KMS-11 (cell line): ENCODE measurements around the gene ADGRD2.

Source experiments
- H2AFZ ChIP-seq: fragments of 200-600 bp; sonication (generic); 2 replicates; pipeline ENCODE4 v1.6.1; 2016; ENCODE audit warnings: antibody characterized with exemption, mixed run types, low read depth
- H3K27ac ChIP-seq: fragments of 200-600 bp; sonication (generic); 2 replicates; pipeline ENCODE4 v1.6.1; 2016; ENCODE audit warnings: mild to moderate bottlenecking, mixed run types
- H3K27me3 ChIP-seq: fragments of 200-600 bp; sonication (generic); 2 replicates; pipeline ENCODE4 v1.6.1; 2017; ENCODE audit warnings: mild to moderate bottlenecking, low read depth, mixed run types, moderate library complexity; ENCODE audit not compliant: insufficient read depth
- H3K36me3 ChIP-seq: fragments of 200-600 bp; sonication (generic); 2 replicates; pipeline ENCODE4 v1.6.1; 2017; ENCODE audit warnings: mild to moderate bottlenecking, mixed run types; ENCODE audit not compliant: insufficient read depth
- H3K4me1 ChIP-seq: fragments of 200-600 bp; sonication (generic); 2 replicates; pipeline ENCODE4 v1.6.1; 2016; ENCODE audit warnings: mild to moderate bottlenecking, low read depth, mixed run types; ENCODE audit not compliant: poor library complexity, severe bottlenecking
- H3K4me2 ChIP-seq: fragments of 200-600 bp; sonication (generic); 2 replicates; pipeline ENCODE4 v1.7.0; 2016; ENCODE audit warnings: mild to moderate bottlenecking, mixed run types
- H3K4me3 ChIP-seq: fragments of 200-600 bp; sonication (generic); IDR thresholded peaks from 2 replicates; pipeline ENCODE4 v1.6.1; 2017; ENCODE audit warnings: low read depth, low read length, mixed read lengths; ENCODE audit not compliant: insufficient read depth
- H3K79me2 ChIP-seq: fragments of 200-600 bp; sonication (generic); 2 replicates; pipeline ENCODE4 v1.6.1; 2016; ENCODE audit warnings: low read depth, mixed run types; ENCODE audit not compliant: insufficient read depth
- H3K9ac ChIP-seq: fragments of 200-600 bp; sonication (generic); 2 replicates; pipeline ENCODE4 v1.6.1; 2016; ENCODE audit warnings: mild to moderate bottlenecking, mixed run types
- H4K20me1 ChIP-seq: fragments of 200-600 bp; sonication (generic); 2 replicates; pipeline ENCODE4 v1.6.1; 2016; ENCODE audit warnings: mild to moderate bottlenecking, mixed run types; ENCODE audit not compliant: insufficient read depth
- CTCF ChIP-seq: fragments of 200-600 bp; sonication (generic); conservative IDR thresholded peaks from 2 replicates; pipeline ENCODE4 v1.6.1; 2017; ENCODE audit warnings: low read depth, mild to moderate bottlenecking, antibody characterized with exemption, low read length, moderate library complexity, mixed read lengths

The ADGRD2 gene

DNA sequence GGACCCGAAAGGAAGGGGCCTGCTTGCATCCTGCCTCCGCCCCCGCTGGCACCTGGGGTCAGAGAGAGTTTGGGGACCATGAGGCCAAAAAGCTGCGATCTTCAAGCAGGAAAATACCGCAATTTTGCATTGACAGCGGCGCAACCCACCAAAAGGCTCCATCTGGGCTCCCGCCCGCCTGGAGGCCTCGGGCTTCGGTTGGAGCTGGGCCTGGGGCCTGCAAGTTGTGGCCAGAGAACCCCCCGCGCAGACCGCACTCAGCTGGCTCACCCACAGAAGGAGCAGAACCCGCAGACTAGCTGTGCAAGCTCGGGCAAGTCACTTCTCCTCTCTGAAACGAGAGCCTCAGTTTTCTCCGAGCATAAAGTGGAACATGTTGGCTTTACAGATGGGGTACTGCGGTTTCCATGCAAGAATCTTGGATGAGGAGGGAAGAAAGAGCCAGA is 55.7 kb downstream of the ADGRD2 start:
- Histone ChIP-seq H3K27ac (no peak overlapping the region), H3K27me3 (peaks cover 3% of the 10 kb centered on the region; the same call in 1 of the 2 replicates), H3K79me2 (no peaks in the 10 kb centered on the region), H2AFZ (no peak overlapping the region), H3K4me2 (no peak overlapping the region), H3K9ac (no peak overlapping the region), H3K4me1 (no peaks in the 10 kb centered on the region), H3K36me3 (no peaks in the 10 kb centered on the region), H3K4me3 (no peak overlapping the region), H4K20me1 (no peaks in the 10 kb centered on the region)
- TF ChIP-seq CTCF = no peak

- Histone ChIP-seq H3K4me1 (no peaks in the 10 kb centered on the region), H3K79me2 (no peaks in the 10 kb centered on the region), H3K9ac (no peak overlapping the region), H3K27ac (no peak overlapping the region), H4K20me1 (no peaks in the 10 kb centered on the region), H3K4me2 (no peak overlapping the region), H3K27me3 (no peaks in the 10 kb centered on the region; the same call in 1 of the 2 replicates), H3K36me3 (no peaks in the 10 kb centered on the region), H2AFZ (no peak overlapping the region), H3K4me3 (no peak overlapping the region)
- no peak for TF ChIP-seq CTCF
Measured at GRCh38 chr9:124506433-124506832, 56.2 kb downstream of the ADGRD2 start.

- no peak for TF ChIP-seq CTCF
- H3K27me3 ChIP-seq = no peaks in the 10 kb centered on the region
- H3K27ac ChIP-seq = no peak within 1 kb of the TSS
- H2AFZ ChIP-seq = no peak within 1 kb of the TSS
- H3K36me3 ChIP-seq = no peaks in the 10 kb centered on the region
- H3K4me2 ChIP-seq = no peak within 1 kb of the TSS
- H3K79me2 ChIP-seq = no peaks in the 10 kb centered on the region
- H3K4me3 ChIP-seq = no peak within 1 kb of the TSS
- no peak within 1 kb of the TSS for H3K9ac ChIP-seq
- no peaks in the 10 kb centered on the region for H3K4me1 ChIP-seq
- H4K20me1 ChIP-seq = no peaks in the 10 kb centered on the region
Measured at GRCh38 chr9:124506931-124507879, 57.0 kb downstream of the ADGRD2 start, which contains the start of gene NR5A1. TSS of gene NR5A1 (minus strand) at chr9:124507399. CDS start at chr9:124503395, 4,004 bp downstream.

DNA sequence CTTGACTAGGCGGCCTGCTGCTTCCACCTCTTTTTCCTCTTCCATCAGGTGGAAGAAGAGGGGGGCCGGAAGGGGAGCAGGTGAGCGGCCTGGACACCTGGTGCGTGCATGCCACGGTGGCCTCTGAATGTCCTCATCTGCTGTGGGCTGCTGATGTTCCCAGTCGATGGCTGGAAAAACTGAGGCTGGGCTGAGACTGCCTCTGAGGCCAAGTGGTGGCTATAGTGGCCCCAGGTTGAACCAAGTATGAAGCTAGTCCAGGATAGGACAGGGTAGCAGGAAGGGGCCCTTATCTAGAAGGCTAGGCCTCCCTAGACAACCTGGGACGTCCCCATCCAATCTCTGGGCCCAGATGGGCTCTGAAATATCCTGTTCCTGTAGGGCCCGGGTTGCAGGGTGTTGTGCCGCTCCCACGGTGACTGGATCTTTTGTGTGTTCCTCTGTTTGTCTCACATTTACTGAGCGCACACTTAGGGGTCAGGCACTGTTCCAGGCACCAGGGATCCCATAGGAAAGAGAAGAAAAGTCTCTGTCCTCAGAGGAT is 57.7 kb downstream of the ADGRD2 start:
- H4K20me1 ChIP-seq = no peaks in the 10 kb centered on the region
- H3K4me1 ChIP-seq = no peaks in the 10 kb centered on the region
- no peak overlapping the region for H2AFZ ChIP-seq
- H3K9ac ChIP-seq = no peak overlapping the region
- no peak overlapping the region for H3K4me3 ChIP-seq
- H3K79me2 ChIP-seq = no peaks in the 10 kb centered on the region
- H3K36me3 ChIP-seq = no peaks in the 10 kb centered on the region
- H3K27ac ChIP-seq = no peak overlapping the region
- H3K27me3 ChIP-seq = no peaks in the 10 kb centered on the region
- no peak overlapping the region for H3K4me2 ChIP-seq
- TF ChIP-seq CTCF = no peak
